Transverse colon (tissue), 4 donors: ENCODE measurements around the gene TBCK. TPM values are rescaled to one million over a fixed set of nuclear protein-coding genes. Genes with fewer than 3 reads are reported as not detected.

Source experiments
- DNase-seq: peaks from one replicate; pipeline ENCODE4 v3.0.0-alpha.2; 2019
- H3K27ac ChIP-seq, 4 donors: fragments of 200-600 bp; sonication (generic); 2 replicates each; pipeline ENCODE4 v1.5.1; 2016 to 2018; ENCODE audit warnings: inconsistent platforms in 4 of 4
- H3K27me3 ChIP-seq: fragments of 200-600 bp; sonication (generic); 2 replicates; pipeline ENCODE4 v1.5.1; 2017; ENCODE audit warnings: inconsistent platforms
- H3K36me3 ChIP-seq, 4 donors: fragments of 200-600 bp; sonication (generic); 2 replicates each; pipeline ENCODE4 v1.5.1; 2017 to 2019; ENCODE audit warnings: inconsistent platforms in 4 of 4
- H3K4me1 ChIP-seq, 4 donors: fragments of 200-600 bp; sonication (generic); 2 replicates each; pipeline ENCODE4 v1.5.1; 2017 to 2020; ENCODE audit warnings: inconsistent platforms in 4 of 4
- H3K4me3 ChIP-seq, 4 donors: fragments of 200-600 bp; sonication (generic); 1 replicate in 1 of 4; 2 replicates in 3 of 4; pipeline versions ENCODE4 v1.5.1 to v1.6.1; 2017 to 2019; ENCODE audit warnings: inconsistent platforms in 4 of 4
- H3K9me3 ChIP-seq, 2 donors: fragments of 200-600 bp; sonication (generic); 2 replicates each; pipeline ENCODE4 v1.5.1; 2017 to 2019; ENCODE audit warnings: inconsistent platforms in 2 of 2
- EP300 ChIP-seq: sonication (generic); formaldehyde crosslinking; IDR thresholded peaks from one replicate; pipeline ENCODE4 v1.6.1; 2017; ENCODE audit warnings: antibody characterized with exemption, low read depth
- POLR2A ChIP-seq: fragments of 450-650 bp; IDR thresholded peaks from one replicate; pipeline ENCODE4 v1.6.1; 2016; ENCODE audit warnings: antibody characterized with exemption, mild to moderate bottlenecking, moderate library complexity
- POLR2AphosphoS5 ChIP-seq, 3 donors: sonication (generic); formaldehyde crosslinking; IDR thresholded peaks; one replicate each; pipeline ENCODE4 v1.6.1; 2016; ENCODE audit warnings: antibody characterized with exemption in 3 of 3
- WGBS, 2 donors: methylation state at CpG; one replicate each; pipeline ENCODE4 v1.1.5; 2018; ENCODE audit warnings: low coverage in 1 of 2; 5-methylcytosine and 5-hydroxymethylcytosine counted together
- in situ Hi-C, 4 donors: fragments of 200-750 bp; cut with MboI; loops; one replicate each; pipeline versions ENCODE4 v1.15.0 to v1.15.1; 2017; ENCODE audit warnings: low sequenced_read_pairs in 3 of 4, low pct_ligation_motif_present in 1 of 4, low pct_unique_long_range_greater_than_20kb in 1 of 4
- intact Hi-C: fragments of 100-400 bp; cut with DNase I; formaldehyde crosslinking; loops from one replicate; pipeline ENCODE4 v1.15.1; 2023; ENCODE audit warnings: low total_unique reads
- total RNA-seq, 4 donors: library from RNA; depleted of rRNA; stranded (reverse); fragments of >200 nt; gene quantifications; one replicate each; pipeline ENCODE4 v1.1.0, GENCODE V29; 2016
- TF ChIP-seq, protein P1 (sequence below), 5 experiments: fragments of 200-600 bp in 3 of 5; fragments of 450-650 bp in 2 of 5; sonication (generic) in 3 of 5; IDR thresholded peaks; 1 replicate in 2 of 5; 2 replicates in 3 of 5; pipeline ENCODE4 v1.5.1; 2016 to 2017; ENCODE audit warnings: antibody characterized with exemption in 5 of 5, inconsistent platforms in 3 of 5, mild to moderate bottlenecking in 2 of 5, moderate library complexity in 1 of 5

Gene TBCK
- total RNA-seq, 4 donors from 2014 or later = 31.0 to 82.7 (median 51.4) TPM

DNA sequence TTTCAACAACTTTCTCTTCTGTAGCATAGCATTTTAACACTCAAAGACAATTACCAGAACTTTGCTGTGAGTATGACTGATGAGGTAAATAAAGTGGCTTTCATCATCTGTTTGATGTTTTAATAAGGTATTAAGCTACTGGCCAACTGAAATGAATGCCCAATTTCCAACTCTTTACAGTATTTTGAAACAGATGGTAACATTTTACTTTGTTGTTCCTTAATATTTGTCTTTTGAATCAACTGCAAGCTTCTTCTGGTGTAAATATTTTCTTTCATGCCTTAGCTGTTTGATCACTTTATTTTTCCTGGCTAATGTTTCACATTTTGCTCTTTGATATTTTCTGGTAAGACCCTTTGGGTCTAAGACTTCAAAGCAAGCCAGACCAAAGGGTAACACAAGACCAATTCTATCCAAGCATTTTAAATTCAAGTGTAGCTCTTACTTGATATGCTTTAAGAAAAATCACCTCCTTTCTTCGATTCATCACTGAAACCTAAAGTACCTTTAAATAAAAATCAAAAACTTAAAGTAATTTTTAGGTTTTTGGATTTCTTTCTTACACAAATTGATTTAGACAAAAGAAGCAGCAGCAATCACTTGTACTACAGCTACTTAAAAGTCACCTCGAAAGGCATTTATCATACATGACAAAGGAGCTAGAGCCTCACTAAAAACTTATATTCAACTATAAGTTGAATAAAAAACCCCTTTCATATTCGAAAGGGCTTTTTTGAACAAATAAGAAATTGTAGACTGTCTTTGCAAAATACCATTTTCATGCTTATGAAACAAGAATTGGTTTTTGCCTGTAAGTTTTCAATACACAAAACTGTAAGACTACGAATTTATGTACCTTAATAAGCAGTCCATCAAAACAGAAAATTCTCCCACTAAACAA, 57.6 kb downstream of the TBCK start:
- peaks cover 0 to 11% (median 0%) of the 10 kb centered on the region in 4 donors for H3K4me1 ChIP-seq
- H3K9me3 ChIP-seq = no peaks in the 10 kb centered on the region
- in situ Hi-C loops = no loop called here
- no peaks in the 10 kb centered on the region for H3K36me3 ChIP-seq
- no peak overlapping the region for H3K27ac ChIP-seq
- TF ChIP-seq POLR2AphosphoS5 (IDR thresholded peaks at IDR 0.05) (no peak), EP300 (no peak), POLR2A (no peak)
- TF ChIP-seq, protein P1, sequence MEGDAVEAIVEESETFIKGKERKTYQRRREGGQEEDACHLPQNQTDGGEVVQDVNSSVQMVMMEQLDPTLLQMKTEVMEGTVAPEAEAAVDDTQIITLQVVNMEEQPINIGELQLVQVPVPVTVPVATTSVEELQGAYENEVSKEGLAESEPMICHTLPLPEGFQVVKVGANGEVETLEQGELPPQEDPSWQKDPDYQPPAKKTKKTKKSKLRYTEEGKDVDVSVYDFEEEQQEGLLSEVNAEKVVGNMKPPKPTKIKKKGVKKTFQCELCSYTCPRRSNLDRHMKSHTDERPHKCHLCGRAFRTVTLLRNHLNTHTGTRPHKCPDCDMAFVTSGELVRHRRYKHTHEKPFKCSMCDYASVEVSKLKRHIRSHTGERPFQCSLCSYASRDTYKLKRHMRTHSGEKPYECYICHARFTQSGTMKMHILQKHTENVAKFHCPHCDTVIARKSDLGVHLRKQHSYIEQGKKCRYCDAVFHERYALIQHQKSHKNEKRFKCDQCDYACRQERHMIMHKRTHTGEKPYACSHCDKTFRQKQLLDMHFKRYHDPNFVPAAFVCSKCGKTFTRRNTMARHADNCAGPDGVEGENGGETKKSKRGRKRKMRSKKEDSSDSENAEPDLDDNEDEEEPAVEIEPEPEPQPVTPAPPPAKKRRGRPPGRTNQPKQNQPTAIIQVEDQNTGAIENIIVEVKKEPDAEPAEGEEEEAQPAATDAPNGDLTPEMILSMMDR (IDR thresholded peaks at IDR 0.05) = no peak
- intact Hi-C loops = no loop called here
- no peak for DNase-seq
- H3K27me3 ChIP-seq = no peaks in the 10 kb centered on the region
- H3K4me3 ChIP-seq = no peak overlapping the region
- 88 to 96% methylated on average over 4 of the region's 4 CpGs for WGBS, 2 donors

DNA sequence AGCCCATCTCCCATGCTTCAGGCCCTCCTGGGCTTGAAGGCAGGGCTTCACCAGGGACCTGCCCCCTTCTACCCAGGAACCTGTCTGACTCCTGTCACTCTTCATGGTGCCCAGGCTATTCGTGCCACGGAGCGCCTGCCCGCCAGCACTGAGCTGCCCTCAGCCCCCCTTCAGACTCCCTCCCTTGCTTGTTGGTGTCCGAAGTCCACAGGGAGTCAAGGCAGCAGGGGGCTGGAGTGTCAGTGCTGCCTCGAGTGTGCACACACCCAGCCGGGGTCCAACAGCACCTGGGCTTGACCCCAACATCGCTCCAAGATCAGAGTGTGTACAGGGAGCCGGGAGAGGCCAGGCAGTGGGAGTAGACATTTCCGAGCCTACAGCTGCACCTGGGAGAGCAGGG, 59.8 kb downstream of the TBCK start:
- 98% methylated on average over 10 of the region's 10 CpGs; no CpG with 5 or more reads in 1 of the 2 donors for WGBS, 2 donors
- TF ChIP-seq, protein P1 (IDR thresholded peaks at IDR 0.05) = no peak
- TF ChIP-seq POLR2A (no peak), EP300 (no peak), POLR2AphosphoS5 (IDR thresholded peaks at IDR 0.05) (no peak)
- in situ Hi-C loops = no loop called here
- H3K27me3 ChIP-seq = no peaks in the 10 kb centered on the region
- H3K4me3 ChIP-seq = no peak overlapping the region
- no peak overlapping the region for H3K27ac ChIP-seq
- no peaks in the 10 kb centered on the region for H3K36me3 ChIP-seq
- no peaks in the 10 kb centered on the region for H3K9me3 ChIP-seq
- DNase-seq = no peak
- H3K4me1 ChIP-seq = peaks cover 0 to 7% (median 0%) of the 10 kb centered on the region in 4 donors
- intact Hi-C loops = no loop called here

DNA sequence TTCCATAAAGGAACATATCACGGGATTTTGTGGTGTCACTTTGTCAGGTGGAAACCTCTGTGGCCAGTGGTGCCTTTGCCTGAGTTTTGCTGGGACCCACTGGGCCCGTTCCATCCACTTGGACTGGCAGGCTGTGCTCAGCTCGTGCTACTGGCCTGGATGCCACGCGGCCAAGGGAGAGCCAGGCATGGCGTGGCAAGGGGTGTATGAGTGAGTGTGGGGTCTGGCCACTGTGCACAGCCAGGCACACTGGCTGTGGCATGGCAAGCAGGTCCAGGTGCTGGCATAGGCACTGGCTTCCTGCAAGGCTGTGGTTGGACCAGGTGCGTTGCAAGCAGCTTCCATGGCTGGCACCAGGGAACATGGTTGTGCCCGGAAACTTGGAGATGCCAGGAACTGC, 60.8 kb downstream of the TBCK start:
- no peak for DNase-seq
- H3K27me3 ChIP-seq = no peaks in the 10 kb centered on the region
- peaks cover 0 to 2% (median 0%) of the 10 kb centered on the region in 4 donors for H3K36me3 ChIP-seq
- intact Hi-C loops (no loop called here), in situ Hi-C loops (no loop called here)
- H3K27ac ChIP-seq = no peak overlapping the region
- H3K4me3 ChIP-seq = no peak overlapping the region
- whole genome bisulfite sequencing, 2 donors = 90 to 97% methylated on average over 2 to 8 of the region's 8 CpGs
- TF ChIP-seq POLR2AphosphoS5 (IDR thresholded peaks at IDR 0.05) = no peak
- TF ChIP-seq POLR2A = no peak
- TF ChIP-seq, protein P1 (IDR thresholded peaks at IDR 0.05) = no peak
- no peak for TF ChIP-seq EP300
- no peaks in the 10 kb centered on the region for H3K9me3 ChIP-seq
- peaks cover 0 to 7% (median 0%) of the 10 kb centered on the region in 4 donors for H3K4me1 ChIP-seq

DNA sequence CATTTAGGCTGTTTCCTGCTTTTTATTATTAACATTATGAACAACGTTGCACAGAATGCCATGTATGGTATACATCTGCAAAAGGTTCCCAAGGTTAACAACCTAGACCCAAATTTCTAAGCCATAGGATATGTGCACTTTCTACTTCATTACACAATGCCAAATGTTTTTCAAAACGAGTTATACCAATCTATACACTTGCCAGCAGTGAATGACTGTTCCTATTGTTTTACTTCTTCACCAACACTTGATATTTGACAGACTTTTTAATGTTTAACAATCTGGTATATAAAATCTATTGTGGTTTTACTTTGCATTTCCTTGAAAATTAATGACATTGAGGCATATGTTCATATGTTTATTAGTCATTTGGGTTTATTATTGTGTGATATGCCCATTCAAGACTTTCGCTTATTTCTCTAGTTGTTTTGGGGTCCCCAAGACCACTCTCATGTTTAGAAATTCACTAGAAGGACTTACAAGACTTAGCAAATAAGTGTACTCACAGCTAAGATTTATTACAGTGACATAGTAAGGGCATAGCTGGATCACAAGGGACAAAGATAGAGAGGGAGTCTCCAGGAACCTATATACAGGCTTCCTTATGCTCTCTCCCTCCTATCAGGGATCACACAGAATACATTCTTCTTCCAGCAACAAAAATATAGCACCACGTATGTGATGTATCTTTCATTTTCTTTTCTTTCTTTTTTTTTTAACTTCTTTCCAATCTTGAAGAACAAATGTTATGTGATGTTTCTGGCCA, 62.5 kb downstream of the TBCK start:
- intact Hi-C loops = no loop called here
- H3K36me3 ChIP-seq = peaks cover 0 to 12% (median 2%) of the 10 kb centered on the region in 4 donors
- in situ Hi-C loops = no loop called here
- 54% methylated on average over 3 to 4 of the region's 4 CpGs for WGBS, 2 donors
- no peak for DNase-seq
- peaks cover 0 to 7% (median 0%) of the 10 kb centered on the region in 4 donors for H3K4me1 ChIP-seq
- no peak overlapping the region for H3K4me3 ChIP-seq
- H3K27me3 ChIP-seq = no peaks in the 10 kb centered on the region
- peak overlapping the region in 1 of 4 donors; percentile 6 for H3K27ac ChIP-seq
- TF ChIP-seq, protein P1 (IDR thresholded peaks at IDR 0.05) = no peak
- TF ChIP-seq POLR2A = no peak
- TF ChIP-seq EP300 = no peak
- no peak for TF ChIP-seq POLR2AphosphoS5 (IDR thresholded peaks at IDR 0.05)
- no peaks in the 10 kb centered on the region for H3K9me3 ChIP-seq
